Measurements from ENCODE around the gene RAB33B.

DNA sequence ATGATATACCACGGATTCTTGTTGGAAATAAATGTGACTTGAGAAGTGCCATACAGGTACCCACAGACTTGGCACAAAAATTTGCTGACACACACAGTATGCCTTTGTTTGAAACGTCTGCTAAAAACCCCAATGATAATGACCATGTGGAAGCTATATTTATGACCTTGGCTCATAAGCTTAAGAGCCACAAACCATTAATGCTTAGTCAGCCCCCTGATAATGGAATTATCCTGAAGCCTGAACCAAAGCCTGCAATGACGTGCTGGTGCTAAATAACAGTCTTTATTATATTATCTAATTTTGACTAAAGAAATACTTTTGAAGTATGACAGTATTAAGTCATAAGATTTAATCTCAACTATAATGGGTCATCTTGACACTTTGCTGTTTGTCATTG is 18.9 kb downstream of the RAB33B start:
- TF ChIP-seq RAD21 (IDR thresholded peaks at IDR 0.05) = no peak
- TF ChIP-seq, protein P1, sequence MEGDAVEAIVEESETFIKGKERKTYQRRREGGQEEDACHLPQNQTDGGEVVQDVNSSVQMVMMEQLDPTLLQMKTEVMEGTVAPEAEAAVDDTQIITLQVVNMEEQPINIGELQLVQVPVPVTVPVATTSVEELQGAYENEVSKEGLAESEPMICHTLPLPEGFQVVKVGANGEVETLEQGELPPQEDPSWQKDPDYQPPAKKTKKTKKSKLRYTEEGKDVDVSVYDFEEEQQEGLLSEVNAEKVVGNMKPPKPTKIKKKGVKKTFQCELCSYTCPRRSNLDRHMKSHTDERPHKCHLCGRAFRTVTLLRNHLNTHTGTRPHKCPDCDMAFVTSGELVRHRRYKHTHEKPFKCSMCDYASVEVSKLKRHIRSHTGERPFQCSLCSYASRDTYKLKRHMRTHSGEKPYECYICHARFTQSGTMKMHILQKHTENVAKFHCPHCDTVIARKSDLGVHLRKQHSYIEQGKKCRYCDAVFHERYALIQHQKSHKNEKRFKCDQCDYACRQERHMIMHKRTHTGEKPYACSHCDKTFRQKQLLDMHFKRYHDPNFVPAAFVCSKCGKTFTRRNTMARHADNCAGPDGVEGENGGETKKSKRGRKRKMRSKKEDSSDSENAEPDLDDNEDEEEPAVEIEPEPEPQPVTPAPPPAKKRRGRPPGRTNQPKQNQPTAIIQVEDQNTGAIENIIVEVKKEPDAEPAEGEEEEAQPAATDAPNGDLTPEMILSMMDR (IDR thresholded peaks at IDR 0.05; ENCODE audit: low read depth, low read length, missing input control) = no peak

Measured in liver (tissue), 3 donors.